ENCODE results near the gene APPL2.

APPL2 gene, protein sequence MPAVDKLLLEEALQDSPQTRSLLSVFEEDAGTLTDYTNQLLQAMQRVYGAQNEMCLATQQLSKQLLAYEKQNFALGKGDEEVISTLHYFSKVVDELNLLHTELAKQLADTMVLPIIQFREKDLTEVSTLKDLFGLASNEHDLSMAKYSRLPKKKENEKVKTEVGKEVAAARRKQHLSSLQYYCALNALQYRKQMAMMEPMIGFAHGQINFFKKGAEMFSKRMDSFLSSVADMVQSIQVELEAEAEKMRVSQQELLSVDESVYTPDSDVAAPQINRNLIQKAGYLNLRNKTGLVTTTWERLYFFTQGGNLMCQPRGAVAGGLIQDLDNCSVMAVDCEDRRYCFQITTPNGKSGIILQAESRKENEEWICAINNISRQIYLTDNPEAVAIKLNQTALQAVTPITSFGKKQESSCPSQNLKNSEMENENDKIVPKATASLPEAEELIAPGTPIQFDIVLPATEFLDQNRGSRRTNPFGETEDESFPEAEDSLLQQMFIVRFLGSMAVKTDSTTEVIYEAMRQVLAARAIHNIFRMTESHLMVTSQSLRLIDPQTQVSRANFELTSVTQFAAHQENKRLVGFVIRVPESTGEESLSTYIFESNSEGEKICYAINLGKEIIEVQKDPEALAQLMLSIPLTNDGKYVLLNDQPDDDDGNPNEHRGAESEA

DNA sequence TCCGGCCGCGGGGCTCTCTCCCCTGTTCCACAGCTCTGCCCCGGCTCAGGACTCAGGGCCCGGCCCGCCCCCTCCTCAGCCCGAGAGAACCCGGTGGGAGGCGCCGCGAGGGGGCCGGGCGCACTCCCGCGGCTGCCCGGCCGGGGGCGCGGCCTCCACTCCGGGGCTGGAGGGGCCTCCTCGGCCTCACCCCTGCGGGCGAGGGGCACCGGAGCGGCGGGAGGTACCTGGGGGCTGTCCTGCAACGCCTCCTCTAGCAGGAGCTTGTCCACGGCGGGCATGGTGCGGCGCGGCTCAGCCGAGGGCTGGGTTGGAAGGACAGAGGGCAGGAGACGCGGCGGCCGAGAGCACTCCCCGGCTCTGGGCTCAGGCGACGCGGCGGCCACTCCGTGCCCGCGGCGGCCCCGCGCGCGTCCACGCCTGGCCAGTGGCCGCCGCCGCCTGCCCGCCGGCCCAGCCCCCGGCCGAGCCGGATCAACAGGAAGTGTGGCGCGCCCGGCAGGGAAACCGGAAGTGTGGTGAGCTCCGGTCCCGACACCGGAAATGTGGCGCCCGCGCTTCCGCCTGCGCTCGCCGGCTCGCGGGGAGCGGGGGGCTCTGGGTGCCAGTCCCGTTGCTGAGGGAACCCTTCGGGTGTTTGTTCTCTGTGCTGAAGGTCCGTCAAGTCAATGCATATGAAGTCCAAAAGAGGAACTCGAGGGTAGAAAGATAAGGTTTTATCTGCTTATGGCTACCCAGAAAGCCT, at the start of gene APPL2:
APPL2 (minus strand) TSS at position 443 of the 745 bp plus-strand sequence; CDS start at position 281, 162 bp downstream.
- peak; percentile 46 to 84 for DNase-seq

DNA sequence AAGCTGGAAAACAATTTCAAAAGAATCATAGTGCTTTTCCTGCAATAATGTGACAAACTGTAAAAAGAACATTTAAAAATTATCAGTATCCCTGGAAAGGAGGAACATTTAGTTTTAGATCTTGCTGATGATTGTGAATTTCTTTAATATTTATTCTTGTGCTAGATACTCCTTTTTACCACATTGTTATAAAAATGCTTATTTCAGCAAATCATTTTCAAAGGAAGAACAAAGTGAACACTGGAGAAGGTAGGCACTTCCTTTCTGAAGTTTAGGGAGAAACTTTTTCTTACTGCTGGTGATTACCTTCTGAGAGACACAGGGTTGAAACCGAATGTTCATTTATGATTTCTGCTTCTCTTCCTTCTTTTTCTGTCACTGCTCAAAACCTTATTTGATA, 49.4 kb upstream of the APPL2 start:
- no peak for DNase-seq

DNA sequence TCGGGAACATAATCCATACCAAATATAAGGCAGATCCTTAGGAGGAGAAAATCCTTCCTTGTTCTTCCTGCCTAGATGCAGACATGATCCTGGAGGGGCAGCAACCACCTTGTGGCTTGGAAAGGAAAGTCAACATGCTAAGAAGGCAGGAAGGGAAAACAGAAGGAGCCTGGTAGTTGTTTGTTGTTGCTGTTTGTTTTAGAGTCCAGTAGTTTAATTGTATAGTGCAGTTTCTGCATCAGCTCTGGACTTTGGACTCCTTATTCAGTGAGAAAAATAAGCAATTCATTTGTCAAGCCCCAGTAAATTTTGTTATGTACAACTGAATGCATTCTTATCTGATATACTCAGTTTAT, 45.7 kb upstream of the APPL2 start:
- no peak for DNase-seq

DNA sequence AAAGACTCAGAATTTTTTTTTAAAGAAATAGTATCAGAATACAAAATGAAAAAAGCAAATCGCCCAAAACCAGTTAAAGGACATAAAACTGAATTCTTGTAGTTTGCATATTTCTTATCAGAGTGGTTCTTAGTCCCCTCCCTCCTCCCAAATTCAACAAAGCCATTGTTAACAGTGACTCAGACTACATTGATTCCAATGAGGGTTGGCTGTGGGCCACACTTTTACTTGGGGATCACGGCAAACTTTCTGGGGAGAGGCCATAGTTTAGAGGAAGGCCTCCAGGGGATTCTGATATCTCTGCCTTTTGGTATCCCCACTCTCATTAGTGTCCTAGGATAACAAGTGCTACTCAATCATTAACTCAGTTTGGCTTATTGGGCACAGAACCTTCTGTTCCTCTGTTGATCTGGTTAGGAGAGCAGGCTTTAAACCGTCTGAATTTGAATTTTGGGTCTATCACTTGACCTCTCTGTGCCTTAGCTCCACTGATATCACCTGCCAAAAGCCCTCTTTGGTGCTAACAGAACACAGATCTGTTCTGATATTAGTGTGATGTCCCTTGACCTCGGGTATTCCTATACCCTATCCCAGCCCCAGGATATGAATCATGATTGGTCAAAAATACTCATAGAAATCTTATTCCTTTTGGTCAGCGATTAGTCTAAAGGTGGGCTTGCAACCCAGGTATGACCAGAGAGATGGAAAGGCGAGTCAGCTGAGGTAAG, 45.2 kb upstream of the APPL2 start:
- DNase-seq: no peak

DNA sequence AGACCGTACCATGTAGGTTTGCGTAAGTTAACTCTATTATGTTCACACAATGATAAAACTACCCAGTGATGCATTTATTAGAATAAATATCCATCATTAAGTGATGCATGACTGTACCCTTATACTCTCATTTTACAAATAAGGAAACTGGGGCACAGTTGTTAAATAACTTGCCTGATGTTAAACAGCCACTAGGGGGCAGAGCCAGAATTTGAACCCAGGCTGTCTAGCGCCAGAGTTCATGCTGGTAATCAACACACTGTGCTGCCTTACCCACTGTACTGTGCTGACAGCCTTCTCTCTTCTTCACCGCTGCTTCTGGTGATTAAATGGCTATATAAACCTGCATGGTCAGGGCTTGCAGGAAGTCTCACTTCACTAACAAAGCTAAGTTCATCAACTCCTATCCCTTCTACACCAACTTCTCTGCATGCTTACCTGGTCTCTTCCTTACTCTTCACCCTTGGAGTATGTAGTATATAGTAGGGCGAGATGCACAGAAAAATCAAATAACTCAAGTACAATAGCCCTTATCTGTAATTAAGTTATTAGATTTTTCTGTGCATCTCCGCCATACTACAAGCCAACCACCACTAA, 43.6 kb upstream of the APPL2 start:
- DNase-seq: no peak

DNA sequence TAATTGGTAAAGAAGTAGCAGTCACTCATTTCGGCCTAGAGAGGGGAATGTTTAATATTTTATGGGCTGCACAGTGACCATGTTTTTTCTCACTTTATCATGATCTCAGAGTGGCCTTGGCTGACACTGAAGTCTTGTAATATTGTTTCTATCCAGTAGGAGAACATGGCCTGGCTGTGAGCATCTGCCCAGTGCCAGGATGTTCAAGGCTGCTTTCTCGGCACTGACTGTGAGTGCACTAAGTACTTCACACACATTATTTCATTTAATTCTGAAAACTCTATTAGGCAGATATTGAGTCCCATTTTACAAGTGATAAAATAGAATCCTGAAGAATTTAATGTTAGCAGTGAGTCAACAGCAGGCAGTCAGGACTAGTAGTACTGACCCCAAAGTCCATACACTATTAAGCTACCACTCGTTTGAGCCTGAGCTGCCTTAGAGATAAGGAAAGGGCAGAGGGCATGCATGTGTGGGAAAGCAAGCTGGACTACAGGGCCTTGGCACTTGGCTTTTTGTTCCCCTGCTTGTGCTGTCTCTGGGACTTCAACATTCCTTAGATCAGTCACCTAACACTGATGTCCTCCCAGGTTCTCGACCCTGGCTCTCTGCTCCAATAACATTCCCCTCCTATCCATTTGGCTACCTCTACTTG, 42.2 kb upstream of the APPL2 start:
- DNase-seq: no peak

DNA sequence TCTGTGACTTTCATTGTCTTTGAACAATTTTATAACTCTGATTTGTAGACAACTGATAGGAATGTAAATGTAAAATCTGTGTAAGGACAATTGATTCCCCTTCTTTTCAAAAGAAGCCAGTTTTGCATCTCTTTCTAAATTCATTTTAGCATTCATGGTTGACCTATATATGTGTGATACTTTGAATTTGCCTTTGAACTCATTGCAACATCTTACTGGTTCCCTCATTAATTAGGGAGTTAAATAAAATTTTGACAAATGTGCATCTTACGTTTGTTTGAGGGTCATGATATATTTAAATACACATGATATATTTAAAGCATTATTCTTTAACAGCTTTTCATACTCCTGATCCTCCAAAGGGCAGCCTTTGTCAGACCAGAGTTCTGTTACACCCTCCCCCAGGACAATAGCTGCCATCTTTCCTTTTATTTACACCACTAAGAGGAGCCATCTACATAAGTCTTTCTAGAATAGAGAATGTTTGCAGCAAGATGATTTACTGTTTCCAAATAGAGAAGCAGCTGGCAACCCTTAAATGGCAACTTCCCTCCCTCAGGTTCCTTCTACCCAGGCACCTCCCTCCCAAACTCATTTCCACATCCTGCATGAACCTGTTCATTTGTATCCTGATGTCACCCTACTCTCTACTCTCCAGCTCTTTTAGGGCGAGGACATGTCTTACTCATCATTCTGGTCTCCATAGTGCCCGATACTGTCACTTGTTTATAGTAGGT, 40.2 kb upstream of the APPL2 start:
- no peak for DNase-seq

DNA sequence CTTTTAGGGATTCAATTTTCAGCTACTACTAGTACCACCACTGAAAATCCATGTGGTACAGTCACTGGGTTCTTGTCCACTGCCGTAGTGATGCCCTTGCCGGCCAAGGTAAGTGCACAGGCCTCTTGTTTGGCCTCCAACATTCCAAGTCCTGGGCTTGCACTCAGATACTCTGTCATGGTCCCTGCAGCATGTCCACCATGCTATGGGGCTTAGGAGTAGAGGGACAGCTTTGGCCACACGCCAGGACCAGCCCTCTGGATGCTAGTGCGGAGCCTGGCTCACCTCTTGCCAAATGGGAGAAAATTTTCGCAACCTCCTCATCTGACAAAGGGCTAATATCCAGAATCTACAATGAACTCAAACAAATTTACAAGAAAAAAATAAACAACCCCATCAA, 38.6 kb upstream of the APPL2 start:
- DNase-seq: no peak

DNA sequence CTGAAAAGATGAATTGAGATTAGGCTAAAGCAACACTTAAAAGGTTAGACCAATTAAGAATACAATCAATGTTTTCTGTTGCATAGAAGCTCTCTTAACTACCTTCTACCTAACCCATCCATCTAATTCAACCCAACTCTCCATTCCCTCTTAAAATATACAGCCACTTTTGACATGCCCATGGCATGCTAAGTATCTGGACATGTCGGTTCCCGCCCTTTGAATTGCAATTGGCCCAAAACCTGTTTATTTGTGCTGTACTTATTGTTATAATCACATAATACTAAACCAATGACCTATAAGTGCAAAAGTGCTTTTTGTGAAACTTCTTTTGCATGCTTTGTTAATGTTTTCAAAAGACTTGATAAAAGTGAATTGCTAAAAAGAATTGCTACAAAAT, 37.6 kb upstream of the APPL2 start:
- DNase-seq: no peak

DNA sequence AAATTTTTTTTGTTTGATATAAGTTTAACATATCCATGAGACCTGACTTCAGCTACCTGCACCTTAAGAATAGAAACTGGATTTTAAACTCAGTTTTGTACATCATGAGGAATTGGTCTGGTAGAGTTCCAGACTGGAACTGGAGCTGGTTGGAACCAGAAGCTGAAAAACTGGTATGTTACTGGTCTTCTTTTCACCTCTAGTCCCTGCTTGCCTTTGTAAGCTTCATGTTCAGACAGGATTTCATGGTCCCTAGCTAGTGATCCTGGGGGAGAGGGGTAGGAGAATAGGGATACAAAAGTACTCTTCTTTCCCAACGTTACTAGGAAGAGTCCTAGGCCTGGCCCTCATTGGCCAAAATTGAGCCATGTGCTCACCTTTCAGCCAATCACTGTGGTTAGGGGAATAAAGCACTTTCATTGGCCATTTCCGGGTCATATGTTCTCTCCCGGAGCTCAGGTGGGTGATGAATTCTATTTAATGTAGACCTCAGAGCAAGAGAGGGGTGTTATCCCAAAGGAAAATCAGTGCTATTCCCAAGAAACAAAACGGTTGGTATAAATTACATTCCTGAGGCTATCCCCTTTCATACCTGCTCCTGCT, 36.9 kb upstream of the APPL2 start:
- DNase-seq: no peak

DNA sequence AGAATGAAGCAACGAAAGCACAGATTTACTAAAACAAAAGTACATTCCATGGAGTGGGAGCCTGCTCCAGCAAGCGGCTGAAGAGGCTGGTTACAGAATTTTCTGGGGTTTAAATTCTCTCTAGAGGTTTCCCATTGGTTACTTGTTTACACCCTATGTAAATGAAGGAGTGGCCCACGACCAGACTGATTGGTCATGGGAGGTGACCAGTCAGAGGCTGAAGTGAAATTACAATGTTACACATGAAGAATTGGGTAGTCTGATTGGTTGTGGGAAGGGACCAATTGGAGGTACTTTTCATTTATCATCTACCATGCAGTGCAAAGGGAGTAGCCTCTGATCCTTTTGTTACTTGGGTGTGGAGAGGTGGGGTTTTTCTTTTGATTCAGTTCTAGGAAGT, 36.2 kb upstream of the APPL2 start:
- DNase-seq: no peak

DNA sequence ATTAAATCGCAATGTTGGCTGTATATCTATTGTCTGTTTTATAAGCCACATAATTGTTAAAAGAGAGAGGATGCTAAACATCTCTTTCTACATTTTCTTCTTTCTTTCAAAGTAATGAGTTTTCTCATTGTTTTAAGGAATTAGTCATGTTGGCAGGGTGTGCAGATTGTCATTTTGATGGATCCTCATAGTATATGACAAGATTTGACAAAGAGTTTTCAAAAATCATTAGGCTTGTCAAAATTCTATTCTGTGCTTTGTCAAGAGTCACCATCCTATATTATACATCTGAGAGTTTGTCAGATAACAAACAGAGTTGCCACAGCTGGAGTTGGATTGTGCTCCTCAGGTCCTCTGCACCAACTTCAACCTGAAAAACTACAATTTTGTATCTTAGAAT, 35.4 kb upstream of the APPL2 start:
- no peak for DNase-seq

DNA sequence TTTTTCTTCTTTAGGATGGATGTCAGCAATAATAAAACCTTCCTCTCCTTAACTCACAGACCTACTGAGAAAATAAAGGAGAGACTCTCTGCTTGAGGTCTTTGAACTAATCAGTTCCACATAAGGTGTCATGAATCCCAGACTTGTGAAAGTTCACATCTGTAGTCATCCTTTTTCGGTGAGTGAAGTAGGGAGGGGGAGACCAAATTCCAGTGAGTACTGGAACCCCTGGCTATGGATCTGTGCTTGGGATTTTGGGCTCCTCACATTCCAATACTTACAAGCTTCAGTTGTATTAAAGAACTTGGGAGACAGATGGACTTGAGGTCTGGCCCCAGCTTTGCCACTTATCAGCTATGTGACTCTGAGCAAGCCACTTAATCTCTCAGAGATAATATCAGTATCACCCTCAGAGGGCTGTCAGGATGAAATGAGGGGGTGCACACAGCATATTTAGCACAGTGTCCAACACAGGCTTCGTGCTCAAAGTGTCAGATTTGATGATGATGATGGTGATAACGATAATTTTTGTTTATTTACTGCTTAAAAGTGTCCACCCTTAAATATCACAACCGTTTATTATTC, 34.8 kb upstream of the APPL2 start:
- DNase-seq: peak; percentile 27 to 58

DNA sequence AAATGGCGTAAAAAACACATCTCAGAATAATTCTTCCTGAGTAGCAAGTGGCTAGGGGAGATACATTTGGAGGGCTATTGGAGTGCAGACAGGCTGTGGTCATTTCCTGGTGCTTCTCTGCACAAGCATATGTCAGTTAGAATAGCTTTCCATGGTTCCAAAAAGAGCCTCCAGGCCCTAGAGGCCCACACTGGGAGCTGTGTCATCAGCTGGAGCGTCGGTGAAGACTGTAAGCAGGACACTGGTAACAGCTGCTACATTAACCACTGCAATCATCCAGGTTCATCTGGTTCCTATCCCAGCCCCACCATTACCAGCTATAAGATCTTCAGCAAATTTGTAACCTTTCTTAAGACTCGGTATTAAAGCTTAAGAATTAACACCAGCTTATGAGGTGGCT, 31.7 kb upstream of the APPL2 start:
- DNase-seq: no peak

DNA sequence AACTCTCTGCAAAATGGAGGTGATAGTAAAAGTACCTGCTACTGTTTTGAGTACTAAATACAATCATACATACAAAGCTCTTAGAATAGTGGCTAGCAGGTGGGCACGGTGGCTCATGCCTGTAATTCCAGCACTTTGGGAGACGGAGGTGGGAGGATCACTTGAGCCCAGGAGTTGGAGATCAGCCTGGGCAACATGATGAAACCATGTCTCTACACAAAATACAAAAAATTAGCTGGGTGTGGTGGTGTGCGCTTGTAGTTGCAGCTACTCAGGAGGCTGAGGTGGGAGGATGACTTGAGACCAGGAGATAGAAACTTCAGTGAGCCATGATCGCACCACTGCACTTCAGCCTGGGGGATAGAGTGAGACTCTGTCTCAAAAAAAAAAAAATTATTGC, 28.8 kb upstream of the APPL2 start:
- no peak for DNase-seq

DNA sequence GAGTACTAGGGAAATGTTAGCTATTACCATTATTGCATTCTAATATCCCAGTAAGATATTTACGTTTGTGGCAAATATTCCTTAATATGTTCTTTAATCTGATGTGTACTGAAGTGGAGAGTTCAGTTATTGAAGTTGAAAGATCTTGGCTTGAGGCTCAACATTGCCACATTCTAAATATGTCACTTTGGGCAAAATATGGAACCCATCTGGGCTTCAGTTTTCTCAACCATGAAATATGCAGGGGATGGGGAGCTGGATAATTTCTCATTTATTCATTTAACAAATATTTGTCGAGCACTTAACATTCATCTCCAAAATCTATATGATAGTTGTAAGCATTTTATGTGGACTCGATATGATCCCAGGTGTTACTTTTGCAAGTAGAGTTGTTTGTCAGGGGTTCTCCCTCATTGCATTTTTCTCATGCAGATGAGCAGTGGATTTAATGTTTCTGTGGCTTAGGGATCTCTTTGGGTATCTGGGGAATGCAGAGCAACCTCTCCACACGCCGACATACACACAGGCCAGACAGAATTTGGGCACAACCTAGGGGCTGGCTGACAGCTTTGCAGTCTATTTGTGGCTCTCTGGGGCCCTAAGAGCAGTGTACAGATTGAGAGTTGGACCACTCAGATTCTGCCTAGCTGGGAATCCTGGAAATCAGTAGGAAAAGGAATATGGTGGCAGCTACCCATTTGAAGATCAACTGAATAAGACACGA, 26.6 kb upstream of the APPL2 start:
- no peak for DNase-seq

DNA sequence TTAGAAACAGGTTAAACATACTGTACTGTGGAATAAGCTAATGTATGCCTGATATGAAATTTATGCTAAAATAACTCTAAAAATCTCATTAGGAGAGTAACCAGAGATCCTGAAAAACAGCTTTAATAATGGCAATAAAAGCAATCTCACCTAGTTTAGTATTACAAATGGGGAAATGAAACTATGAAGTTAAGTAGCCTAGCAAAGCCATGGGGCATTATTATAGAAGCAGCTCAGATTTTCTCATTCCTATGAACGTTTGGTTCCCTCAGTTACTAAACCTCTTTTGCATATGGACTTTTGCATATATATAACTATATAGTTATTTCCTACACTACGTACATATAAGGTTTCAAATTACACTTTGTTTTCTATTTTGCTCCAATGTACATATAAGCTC, 25.0 kb upstream of the APPL2 start:
- no peak for DNase-seq

DNA sequence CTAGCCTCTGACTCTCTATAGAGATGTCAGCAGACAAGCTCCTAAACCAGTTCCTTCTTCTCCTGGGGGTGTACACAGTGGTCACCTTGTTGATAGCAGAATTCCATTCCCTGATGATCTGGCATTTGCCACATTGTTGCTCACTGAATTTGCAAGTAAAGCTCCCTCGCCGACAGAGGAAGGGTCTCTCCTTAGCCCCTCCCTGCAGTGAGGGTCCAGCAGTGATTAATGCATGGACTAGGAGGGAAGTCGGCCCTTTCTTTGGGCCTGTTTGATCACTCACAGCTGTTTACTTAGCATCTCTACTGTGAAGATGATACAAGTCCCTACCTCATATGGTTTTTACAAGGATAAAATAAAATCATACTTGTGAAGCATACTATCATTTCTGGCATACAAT, 23.3 kb upstream of the APPL2 start:
- no peak for DNase-seq

DNA sequence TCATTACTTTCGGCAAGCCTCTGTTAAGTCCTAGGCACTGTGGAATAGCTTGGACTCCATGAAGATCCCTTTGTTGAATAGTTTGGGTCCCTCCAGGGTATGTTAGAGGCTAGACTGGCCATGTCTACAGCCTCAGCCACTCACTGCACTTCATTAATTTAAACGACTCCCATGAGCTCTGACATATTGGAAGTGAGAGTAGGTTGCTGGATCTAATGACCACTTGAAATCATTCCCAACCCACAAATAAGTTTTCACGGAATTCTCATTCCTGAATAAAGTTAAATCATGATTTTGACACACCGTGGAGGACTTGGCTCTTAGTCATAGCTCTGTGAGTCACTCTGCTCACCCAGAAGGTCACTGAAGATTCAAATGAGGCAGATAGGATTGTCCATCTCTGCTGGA, 21.4 kb upstream of the APPL2 start:
- DNase-seq: no peak

DNA sequence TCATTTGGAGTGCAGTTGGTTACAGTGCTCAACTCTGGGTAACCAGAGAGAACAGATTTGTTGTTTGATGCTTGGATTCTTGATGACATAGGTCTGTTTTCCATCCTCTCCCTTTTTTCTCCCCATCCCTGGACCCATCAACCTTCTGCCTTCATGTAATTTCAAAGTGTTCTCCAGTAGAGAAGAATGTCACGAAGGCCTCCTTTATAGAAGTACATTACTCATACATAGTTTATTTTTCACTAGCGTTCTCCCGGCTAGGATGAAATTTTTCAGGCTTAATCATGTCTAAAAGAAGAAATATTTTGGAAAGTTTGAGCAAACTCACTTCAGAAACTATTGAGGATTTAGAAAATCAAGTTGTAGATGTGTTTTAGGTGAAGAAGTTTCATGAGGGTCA, 20.9 kb upstream of the APPL2 start:
- DNase-seq: no peak
